ENCODE data around the gene HELZ. TPM values are rescaled to one million over a fixed set of nuclear protein-coding genes. Genes with fewer than 3 reads are reported as not detected.
A peak's percentile ranks its signal among the peaks of the same experiment; 100 is the strongest.
"Not testable (repeated sequence)": the region's sequence is repeated elsewhere in the genome, so short reads cannot be mapped to it uniquely, and the experiment has no call there.

Gene HELZ
- total RNA-seq, 1 donor from 2014 or later, result 63.5 TPM

GRCh38 chr17:67143318-67143717, 101.7 kb downstream of the HELZ start:
- no peaks in the 10 kb centered on the region for H3K9me3 Mint-ChIP-seq (ENCODE audit: unreplicated experiment)
- no peak overlapping the region for H3K4me3 Mint-ChIP-seq (ENCODE audit: unreplicated experiment)
- peaks cover 40% of the 10 kb centered on the region for H3K4me1 Mint-ChIP-seq (ENCODE audit: unreplicated experiment)
- no peaks in the 10 kb centered on the region for H3K27me3 Mint-ChIP-seq (ENCODE audit: unreplicated experiment)
- DNase-seq (ENCODE audit: extremely low spot score, unreplicated experiment), result no peak
- H3K36me3 Mint-ChIP-seq (ENCODE audit: unreplicated experiment), result peaks cover 49% of the 10 kb centered on the region
- TF ChIP-seq, protein P1, sequence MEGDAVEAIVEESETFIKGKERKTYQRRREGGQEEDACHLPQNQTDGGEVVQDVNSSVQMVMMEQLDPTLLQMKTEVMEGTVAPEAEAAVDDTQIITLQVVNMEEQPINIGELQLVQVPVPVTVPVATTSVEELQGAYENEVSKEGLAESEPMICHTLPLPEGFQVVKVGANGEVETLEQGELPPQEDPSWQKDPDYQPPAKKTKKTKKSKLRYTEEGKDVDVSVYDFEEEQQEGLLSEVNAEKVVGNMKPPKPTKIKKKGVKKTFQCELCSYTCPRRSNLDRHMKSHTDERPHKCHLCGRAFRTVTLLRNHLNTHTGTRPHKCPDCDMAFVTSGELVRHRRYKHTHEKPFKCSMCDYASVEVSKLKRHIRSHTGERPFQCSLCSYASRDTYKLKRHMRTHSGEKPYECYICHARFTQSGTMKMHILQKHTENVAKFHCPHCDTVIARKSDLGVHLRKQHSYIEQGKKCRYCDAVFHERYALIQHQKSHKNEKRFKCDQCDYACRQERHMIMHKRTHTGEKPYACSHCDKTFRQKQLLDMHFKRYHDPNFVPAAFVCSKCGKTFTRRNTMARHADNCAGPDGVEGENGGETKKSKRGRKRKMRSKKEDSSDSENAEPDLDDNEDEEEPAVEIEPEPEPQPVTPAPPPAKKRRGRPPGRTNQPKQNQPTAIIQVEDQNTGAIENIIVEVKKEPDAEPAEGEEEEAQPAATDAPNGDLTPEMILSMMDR (IDR thresholded peaks at IDR 0.05), result no peak
- no peak overlapping the region for H3K27ac Mint-ChIP-seq (ENCODE audit: unreplicated experiment)

DNA sequence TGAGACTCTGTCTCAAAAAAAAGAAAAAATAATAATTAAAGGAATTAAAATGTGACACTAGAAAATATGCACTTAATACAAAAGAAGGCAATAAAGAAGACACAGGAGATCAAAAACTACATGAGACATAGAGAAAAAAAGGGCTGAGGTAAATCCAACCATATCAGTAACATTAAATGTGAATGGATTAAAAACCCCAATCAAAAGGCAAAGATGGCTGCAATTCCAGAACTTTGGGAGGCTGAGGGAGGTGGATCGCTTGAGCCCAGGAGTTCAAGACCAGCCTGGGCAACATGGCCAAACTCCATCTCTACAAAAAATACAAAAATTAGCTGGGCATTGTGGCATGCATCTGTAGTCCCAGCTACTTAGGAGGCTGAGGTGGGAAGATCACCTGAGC, 103.0 kb downstream of the HELZ start:
- not testable (repeated sequence) for DNase-seq (ENCODE audit: extremely low spot score, unreplicated experiment); H3K4me3 Mint-ChIP-seq (ENCODE audit: unreplicated experiment); H3K27ac Mint-ChIP-seq (ENCODE audit: unreplicated experiment); H3K27me3 Mint-ChIP-seq (ENCODE audit: unreplicated experiment); H3K9me3 Mint-ChIP-seq (ENCODE audit: unreplicated experiment)
- peaks cover 42% of the 10 kb centered on the region for H3K4me1 Mint-ChIP-seq (ENCODE audit: unreplicated experiment)
- peaks cover 47% of the 10 kb centered on the region for H3K36me3 Mint-ChIP-seq (ENCODE audit: unreplicated experiment)

DNA sequence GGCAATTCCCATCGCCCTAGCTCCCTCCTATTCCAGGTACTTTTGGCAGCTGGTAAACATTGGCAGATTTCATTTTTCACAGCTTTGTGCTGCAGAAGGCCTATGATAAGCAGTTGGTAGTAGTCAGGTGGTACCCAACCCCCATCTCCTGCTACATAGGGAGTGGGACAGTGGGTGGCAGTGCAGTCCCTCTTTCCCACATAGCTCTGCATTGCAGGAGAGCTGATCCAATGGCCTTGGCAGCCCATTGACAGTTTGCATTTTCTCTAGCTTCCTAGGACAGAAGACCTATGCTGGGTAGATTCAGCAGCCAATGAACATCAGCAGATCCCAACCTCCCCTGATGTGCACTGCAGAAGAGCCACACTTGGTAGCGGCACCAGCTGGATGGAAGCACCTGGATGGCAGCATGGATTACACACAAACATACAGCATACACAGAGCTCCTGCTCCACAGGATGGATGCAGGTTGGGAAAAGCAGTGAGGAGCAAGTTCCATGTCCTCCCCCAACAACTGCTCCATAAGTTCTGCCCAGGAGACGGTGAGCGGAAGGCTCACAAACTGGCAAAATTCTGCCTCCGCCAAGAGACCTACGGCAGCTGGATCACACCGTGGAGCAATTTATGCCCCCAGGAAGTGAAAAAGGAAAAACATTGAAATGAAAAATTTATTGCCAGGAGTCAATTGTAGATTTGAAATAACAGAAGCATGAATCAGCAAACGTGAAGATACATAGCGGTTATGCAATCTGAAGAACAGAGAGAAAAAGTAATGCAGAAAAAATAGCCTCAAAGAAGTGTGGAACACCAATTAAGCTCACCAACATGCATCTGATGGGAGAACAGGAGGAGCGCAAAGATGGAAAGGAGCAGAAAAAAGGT, 105.0 kb downstream of the HELZ start:
- H3K4me3 Mint-ChIP-seq (ENCODE audit: unreplicated experiment), result peak overlapping the region; percentile 0
- peaks cover 47% of the 10 kb centered on the region for H3K36me3 Mint-ChIP-seq (ENCODE audit: unreplicated experiment)
- H3K4me1 Mint-ChIP-seq (ENCODE audit: unreplicated experiment), result peaks cover 52% of the 10 kb centered on the region
- no peak for DNase-seq (ENCODE audit: extremely low spot score, unreplicated experiment)
- TF ChIP-seq, protein P1 (IDR thresholded peaks at IDR 0.05), result peak; percentile 27
- no peaks in the 10 kb centered on the region for H3K9me3 Mint-ChIP-seq (ENCODE audit: unreplicated experiment)
- no peaks in the 10 kb centered on the region for H3K27me3 Mint-ChIP-seq (ENCODE audit: unreplicated experiment)
- H3K27ac Mint-ChIP-seq (ENCODE audit: unreplicated experiment), result peak overlapping the region; percentile 83

DNA sequence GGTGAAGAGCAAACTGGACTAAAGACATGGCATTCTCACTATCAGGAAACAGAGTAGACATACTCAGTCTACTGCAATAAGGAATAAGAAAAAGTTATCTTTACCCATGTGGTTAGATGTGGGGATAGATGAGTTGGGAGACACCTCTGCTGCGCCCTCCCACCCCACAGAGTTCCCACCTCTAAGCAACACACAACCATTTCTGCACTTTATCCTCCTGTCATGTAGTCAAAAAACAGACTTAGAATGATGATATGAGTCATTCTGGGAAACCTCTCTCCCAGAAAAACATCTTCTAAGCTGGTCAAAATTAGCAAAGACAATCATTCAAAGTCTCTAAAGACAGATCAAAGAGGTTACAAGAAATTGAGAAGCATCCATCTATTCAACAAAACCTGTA, 105.7 kb downstream of the HELZ start:
- TF ChIP-seq, protein P1 (IDR thresholded peaks at IDR 0.05), result no peak
- no peaks in the 10 kb centered on the region for H3K9me3 Mint-ChIP-seq (ENCODE audit: unreplicated experiment)
- H3K36me3 Mint-ChIP-seq (ENCODE audit: unreplicated experiment), result peaks cover 44% of the 10 kb centered on the region
- H3K4me1 Mint-ChIP-seq (ENCODE audit: unreplicated experiment), result peaks cover 49% of the 10 kb centered on the region
- no peak for DNase-seq (ENCODE audit: extremely low spot score, unreplicated experiment)
- H3K27ac Mint-ChIP-seq (ENCODE audit: unreplicated experiment), result peak overlapping the region; percentile 83
- H3K4me3 Mint-ChIP-seq (ENCODE audit: unreplicated experiment), result no peak overlapping the region
- H3K27me3 Mint-ChIP-seq (ENCODE audit: unreplicated experiment), result no peaks in the 10 kb centered on the region

DNA sequence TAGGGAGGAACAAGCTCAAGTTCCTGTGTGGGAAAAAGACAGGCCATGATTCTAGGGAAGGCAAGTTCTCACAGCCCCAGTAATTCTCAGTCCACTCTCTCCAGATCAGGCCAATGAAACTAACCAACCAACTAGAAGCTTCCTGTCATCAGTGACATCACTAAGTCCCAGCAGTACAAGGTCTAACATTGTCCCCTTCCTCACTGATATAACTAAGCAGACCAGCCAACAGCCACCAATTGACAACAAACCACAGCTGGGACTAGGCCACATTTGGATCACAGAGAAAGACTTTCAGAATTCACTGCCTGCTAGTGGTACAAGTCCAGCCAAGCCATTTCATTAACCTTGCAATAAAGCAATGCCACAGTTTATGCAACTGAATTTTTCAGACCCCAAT, 106.6 kb downstream of the HELZ start:
- H3K4me1 Mint-ChIP-seq (ENCODE audit: unreplicated experiment), result peaks cover 40% of the 10 kb centered on the region
- H3K9me3 Mint-ChIP-seq (ENCODE audit: unreplicated experiment), result no peaks in the 10 kb centered on the region
- no peak overlapping the region for H3K4me3 Mint-ChIP-seq (ENCODE audit: unreplicated experiment)
- no peak for DNase-seq (ENCODE audit: extremely low spot score, unreplicated experiment)
- H3K27me3 Mint-ChIP-seq (ENCODE audit: unreplicated experiment), result no peaks in the 10 kb centered on the region
- H3K36me3 Mint-ChIP-seq (ENCODE audit: unreplicated experiment), result peaks cover 40% of the 10 kb centered on the region
- H3K27ac Mint-ChIP-seq (ENCODE audit: unreplicated experiment), result peak overlapping the region; percentile 18
- TF ChIP-seq, protein P1 (IDR thresholded peaks at IDR 0.05), result no peak

All from osteocyte (in vitro differentiated cells).